Prostate gland (tissue), 2 donors: Measurements from ENCODE around the gene MCRIP2.

Experiments
- CTCF ChIP-seq, 4 experiments: fragments of 200-600 bp in 2 of 4; fragments of 450-650 bp in 2 of 4; sonication (generic) in 2 of 4; IDR thresholded peaks; 1 replicate in 3 of 4; 2 replicates in 1 of 4; pipeline ENCODE4 v1.5.1; 2016 to 2019; ENCODE audit warnings: antibody characterized with exemption in 4 of 4, mild to moderate bottlenecking in 2 of 4, moderate library complexity in 2 of 4
- POLR2AphosphoS5 ChIP-seq: sonication (generic); formaldehyde crosslinking; IDR thresholded peaks from one replicate; pipeline ENCODE4 v1.6.1; 2017; ENCODE audit warnings: antibody characterized with exemption

DNA sequence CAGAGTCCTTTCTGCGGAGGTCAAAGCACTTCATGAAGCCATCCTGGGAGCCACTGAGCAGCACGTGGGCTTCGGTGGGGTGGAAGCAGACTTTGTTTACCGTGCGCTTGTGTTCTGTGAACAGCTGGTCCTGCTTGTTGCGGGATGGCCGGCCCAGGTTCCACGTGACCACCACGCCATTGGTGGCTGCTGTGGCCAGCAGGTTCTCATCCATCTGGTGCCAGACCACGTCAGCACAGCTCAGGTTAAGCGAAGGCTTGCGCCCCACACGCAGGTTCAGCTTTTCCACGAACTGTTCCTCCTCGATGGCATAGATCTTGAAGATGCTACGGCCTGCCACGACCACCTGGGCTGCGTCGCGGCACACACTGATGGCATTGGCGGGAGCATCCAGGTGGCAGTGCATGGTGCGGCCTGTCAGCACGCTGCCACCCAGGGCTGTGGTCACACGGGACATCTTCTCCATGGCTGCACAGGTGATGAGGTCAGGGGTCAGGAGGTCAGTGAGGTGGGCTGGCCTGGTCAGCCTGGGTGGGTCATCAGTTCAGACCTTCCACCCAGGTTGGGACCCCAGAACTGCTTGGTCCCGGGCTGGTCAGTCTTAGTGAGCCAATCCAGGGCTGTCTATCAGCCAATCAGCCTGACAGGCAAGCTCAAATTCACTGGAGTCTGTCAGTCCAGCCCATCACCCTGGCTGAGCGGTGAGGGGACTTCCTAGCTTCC lies 47.7 kb downstream of the MCRIP2 start:
- TF ChIP-seq CTCF (IDR thresholded peaks at IDR 0.05) (no peak), POLR2AphosphoS5 (no peak)
